ENCODE measurements around the gene AUNIP.
A peak's percentile ranks its signal among the peaks of the same experiment; 100 is the strongest.

Gene AUNIP

GRCh38 chr1:25803368-25803767 lies 55.9 kb downstream of the AUNIP start:
- Histone ChIP-seq H4K20me1 (ENCODE audit: low read depth, low read length) (no peaks in the 10 kb centered on the region), H3K9me2 (replicated peaks; ENCODE audit: insufficient read depth, low read length) (no peaks in the 10 kb centered on the region), H3K9ac (ENCODE audit: low read length) (no peak overlapping the region), H2AFZ (ENCODE audit: low read depth, low read length, severe bottlenecking) (no peak overlapping the region), H3K27me3 (ENCODE audit: low read length) (no peaks in the 10 kb centered on the region), H3K4me3 (ENCODE audit: insufficient read depth, low read length, poor library complexity, severe bottlenecking) (no peak overlapping the region), H3K36me3 (ENCODE audit: low read length) (no peaks in the 10 kb centered on the region), H3K27ac (ENCODE audit: low read depth, low read length) (no peak overlapping the region), H3K4me2 (ENCODE audit: low read depth, low read length, poor library complexity, severe bottlenecking) (no peak overlapping the region), H3K9me3 (ENCODE audit: insufficient read depth, low read length) (no peaks in the 10 kb centered on the region), H3K79me2 (ENCODE audit: insufficient read depth, low read length) (no peaks in the 10 kb centered on the region), H3F3A (ENCODE audit: insufficient read depth) (no peaks in the 10 kb centered on the region)
- TF ChIP-seq EZH2phosphoT487 (conservative IDR thresholded peaks at IDR 0.05; ENCODE audit: low read length): no peak
- TF ChIP-seq, protein P1, sequence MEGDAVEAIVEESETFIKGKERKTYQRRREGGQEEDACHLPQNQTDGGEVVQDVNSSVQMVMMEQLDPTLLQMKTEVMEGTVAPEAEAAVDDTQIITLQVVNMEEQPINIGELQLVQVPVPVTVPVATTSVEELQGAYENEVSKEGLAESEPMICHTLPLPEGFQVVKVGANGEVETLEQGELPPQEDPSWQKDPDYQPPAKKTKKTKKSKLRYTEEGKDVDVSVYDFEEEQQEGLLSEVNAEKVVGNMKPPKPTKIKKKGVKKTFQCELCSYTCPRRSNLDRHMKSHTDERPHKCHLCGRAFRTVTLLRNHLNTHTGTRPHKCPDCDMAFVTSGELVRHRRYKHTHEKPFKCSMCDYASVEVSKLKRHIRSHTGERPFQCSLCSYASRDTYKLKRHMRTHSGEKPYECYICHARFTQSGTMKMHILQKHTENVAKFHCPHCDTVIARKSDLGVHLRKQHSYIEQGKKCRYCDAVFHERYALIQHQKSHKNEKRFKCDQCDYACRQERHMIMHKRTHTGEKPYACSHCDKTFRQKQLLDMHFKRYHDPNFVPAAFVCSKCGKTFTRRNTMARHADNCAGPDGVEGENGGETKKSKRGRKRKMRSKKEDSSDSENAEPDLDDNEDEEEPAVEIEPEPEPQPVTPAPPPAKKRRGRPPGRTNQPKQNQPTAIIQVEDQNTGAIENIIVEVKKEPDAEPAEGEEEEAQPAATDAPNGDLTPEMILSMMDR (IDR thresholded peaks at IDR 0.05; ENCODE audit: insufficient read depth, low read length, poor library complexity, severe bottlenecking): no peak

- Histone ChIP-seq H3F3A (ENCODE audit: insufficient read depth) (no peaks in the 10 kb centered on the region), H4K20me1 (ENCODE audit: low read depth, low read length) (no peaks in the 10 kb centered on the region), H3K9ac (ENCODE audit: low read length) (no peak overlapping the region), H2AFZ (ENCODE audit: low read depth, low read length, severe bottlenecking) (no peak overlapping the region), H3K4me3 (ENCODE audit: insufficient read depth, low read length, poor library complexity, severe bottlenecking) (no peak overlapping the region), H3K36me3 (ENCODE audit: low read length) (no peaks in the 10 kb centered on the region), H3K79me2 (ENCODE audit: insufficient read depth, low read length) (no peaks in the 10 kb centered on the region), H3K4me2 (ENCODE audit: low read depth, low read length, poor library complexity, severe bottlenecking) (no peak overlapping the region), H3K27ac (ENCODE audit: low read depth, low read length) (no peak overlapping the region), H3K27me3 (ENCODE audit: low read length) (no peaks in the 10 kb centered on the region), H3K9me2 (replicated peaks; ENCODE audit: insufficient read depth, low read length) (no peaks in the 10 kb centered on the region), H3K9me3 (ENCODE audit: insufficient read depth, low read length) (no peaks in the 10 kb centered on the region)
- TF ChIP-seq, protein P1 (IDR thresholded peaks at IDR 0.05; ENCODE audit: insufficient read depth, low read length, poor library complexity, severe bottlenecking): no peak
- no peak for TF ChIP-seq EZH2phosphoT487 (conservative IDR thresholded peaks at IDR 0.05; ENCODE audit: low read length)
Measured at GRCh38 chr1:25802915-25803314, 56.3 kb downstream of the AUNIP start.

DNA sequence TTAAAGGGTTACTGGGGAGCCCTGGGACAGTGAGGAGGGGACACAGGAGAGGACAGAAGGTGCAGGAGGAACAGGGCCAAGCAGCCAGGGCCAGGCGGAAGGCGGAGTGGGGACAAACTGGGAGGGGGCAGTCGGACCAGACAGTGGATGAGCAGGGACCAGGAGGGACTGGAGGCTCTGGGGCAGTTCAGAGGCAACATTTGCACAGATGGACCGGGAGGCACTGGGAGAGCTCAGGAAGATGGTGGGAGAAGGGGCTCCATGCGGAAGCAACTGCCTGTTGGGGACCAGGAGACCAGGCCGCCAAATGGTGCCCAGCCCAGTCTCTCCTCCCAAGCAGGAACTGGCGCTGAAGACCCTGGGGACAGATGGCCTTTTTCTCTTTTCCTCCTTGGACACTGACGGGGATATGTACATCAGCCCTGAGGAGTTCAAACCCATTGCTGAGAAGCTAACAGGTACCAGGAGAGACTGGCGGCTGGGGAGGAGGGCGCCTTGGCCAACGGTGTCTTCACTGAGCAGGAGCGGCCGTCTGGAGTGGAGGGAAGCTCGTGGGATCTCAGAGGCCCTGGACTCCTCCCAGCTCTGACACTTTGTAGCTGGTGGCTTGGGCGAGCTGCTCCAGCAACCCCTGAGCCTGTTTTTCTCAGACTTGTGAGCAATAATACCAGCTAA lies 58.4 kb downstream of the AUNIP start:
- no peaks in the 10 kb centered on the region for H3F3A ChIP-seq (ENCODE audit: insufficient read depth)
- H3K36me3 ChIP-seq (ENCODE audit: low read length): no peaks in the 10 kb centered on the region
- H3K9me2 ChIP-seq (replicated peaks; ENCODE audit: insufficient read depth, low read length): no peaks in the 10 kb centered on the region
- H3K27me3 ChIP-seq (ENCODE audit: low read length): no peaks in the 10 kb centered on the region
- H3K9ac ChIP-seq (ENCODE audit: low read length): no peak overlapping the region
- TF ChIP-seq, protein P1 (IDR thresholded peaks at IDR 0.05; ENCODE audit: insufficient read depth, low read length, poor library complexity, severe bottlenecking): no peak
- no peak for TF ChIP-seq EZH2phosphoT487 (conservative IDR thresholded peaks at IDR 0.05; ENCODE audit: low read length)
- H3K4me2 ChIP-seq (ENCODE audit: low read depth, low read length, poor library complexity, severe bottlenecking): peak overlapping the region; percentile 30
- H3K9me3 ChIP-seq (ENCODE audit: insufficient read depth, low read length): no peaks in the 10 kb centered on the region
- H2AFZ ChIP-seq (ENCODE audit: low read depth, low read length, severe bottlenecking): no peak overlapping the region
- H3K27ac ChIP-seq (ENCODE audit: low read depth, low read length): no peak overlapping the region
- H3K79me2 ChIP-seq (ENCODE audit: insufficient read depth, low read length): no peaks in the 10 kb centered on the region
- H4K20me1 ChIP-seq (ENCODE audit: low read depth, low read length): no peaks in the 10 kb centered on the region
- no peak overlapping the region for H3K4me3 ChIP-seq (ENCODE audit: insufficient read depth, low read length, poor library complexity, severe bottlenecking)
